Activated CD4-positive, CD25-positive, alpha-beta regulatory T cell treated with anti-CD3 and anti-CD28 coated beads, Interleukin-2, amount 50 U/mL, for 72 hours (primary cell): ENCODE data around the gene SNRNP40.

Experiments used
- DNase-seq: peaks from one replicate; pipeline ENCODE4 v3.0.0; 2021

The SNRNP40 gene

DNA sequence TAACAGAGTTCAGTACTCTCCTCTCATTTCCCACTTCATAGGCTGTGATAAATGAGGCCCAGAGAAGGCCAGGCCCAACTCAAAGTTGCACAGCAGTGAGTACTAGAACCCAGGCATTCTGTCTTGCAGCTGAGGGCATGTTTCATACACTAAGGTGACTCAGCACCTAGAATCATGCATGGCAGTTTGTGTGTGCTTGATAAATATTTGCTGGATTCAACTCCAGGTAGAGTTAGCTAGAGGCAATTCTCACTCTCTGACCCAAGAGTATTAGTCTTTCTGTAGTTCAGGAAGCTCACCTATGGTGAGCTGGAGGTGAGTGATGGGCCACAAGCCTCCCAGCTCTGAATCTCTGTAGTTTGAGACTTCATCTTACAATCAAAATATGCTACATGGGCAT, 67.6 kb downstream of the SNRNP40 start:
- no peak for DNase-seq

GRCh38 chr1:31227891-31228568, 68.6 kb downstream of the SNRNP40 start:
- DNase-seq = no peak

DNA sequence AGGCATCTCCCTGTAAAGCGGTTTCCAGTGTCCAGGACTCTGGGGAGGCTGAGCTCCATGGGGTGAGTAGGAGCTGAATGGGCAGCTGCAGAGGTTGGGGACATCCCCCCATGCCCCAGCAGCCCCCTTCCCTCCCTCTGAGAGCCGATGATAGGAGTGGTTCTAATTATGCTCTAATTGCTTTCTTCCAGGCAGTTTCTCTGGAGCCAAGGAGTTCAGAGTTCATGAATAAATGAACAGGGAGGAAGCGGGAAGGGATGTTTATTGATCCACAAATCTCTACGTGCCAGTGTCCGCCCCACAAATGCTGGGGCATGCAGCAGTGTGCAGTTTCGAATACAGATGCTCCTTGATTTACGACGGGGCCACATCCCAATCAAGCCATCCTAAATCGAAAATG, 72.5 kb downstream of the SNRNP40 start:
- DNase-seq = no peak

- DNase-seq = no peak
Observed at GRCh38 chr1:31222176-31222575, 74.4 kb downstream of the SNRNP40 start.

DNA sequence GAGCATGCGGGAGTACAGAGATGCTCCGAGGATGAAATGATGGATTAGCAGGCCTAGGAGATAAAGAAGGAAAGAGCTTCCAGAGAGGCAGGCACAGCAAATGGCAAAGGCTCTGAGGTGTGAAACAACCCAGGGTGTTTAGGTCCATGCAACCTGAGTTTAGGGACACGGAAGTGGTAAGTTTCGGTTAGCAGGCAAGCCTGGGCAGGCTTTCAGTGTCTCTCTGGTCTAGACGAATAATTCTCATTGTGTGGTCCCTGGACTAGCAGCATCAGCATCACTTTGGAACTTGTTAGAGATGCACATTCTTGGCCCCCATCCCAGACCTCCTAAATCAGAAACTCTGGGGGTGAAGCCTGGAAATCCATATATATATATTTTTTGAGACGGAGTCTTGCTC, 75.5 kb downstream of the SNRNP40 start:
- DNase-seq = no peak

DNA sequence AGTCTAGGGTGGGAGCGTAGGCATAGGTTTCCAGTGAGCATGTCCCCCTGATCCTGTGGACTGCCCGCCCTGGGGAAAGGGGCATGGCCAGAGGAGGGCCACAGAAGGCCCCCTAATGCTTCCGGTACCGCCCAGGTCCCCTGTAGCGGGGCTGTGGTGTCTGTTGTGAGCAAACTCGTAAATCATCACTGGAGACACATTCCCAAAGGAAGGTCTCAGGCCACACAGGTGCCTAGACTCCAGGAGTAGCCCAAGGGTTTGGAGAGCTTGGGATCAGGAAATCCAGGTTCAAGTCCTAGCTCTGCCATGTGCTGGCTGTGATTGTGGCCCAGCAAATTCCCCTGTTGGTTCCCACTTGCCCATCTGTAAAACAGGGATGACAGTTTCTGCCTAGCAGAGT, 77.1 kb downstream of the SNRNP40 start:
- no peak for DNase-seq

DNA sequence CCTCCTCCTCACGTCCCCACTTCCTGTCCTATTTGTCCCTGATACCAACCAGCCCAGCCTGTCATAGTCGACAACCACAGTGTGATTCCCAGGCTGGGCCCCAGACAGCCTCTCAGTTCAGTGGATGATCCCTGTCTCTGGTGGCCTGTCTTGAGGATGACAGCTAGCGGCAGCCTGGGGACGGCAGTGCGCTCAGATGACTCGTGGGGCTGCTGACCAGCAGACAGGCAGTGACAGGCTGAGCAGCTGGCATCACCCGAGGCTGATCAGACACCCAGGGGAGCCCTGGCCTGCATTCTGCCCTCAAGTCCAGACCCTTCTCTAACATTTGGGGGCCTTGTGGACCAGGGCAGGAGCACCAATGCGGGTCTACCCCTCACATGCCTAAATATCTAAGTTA, 77.9 kb downstream of the SNRNP40 start:
- DNase-seq = no peak

DNA sequence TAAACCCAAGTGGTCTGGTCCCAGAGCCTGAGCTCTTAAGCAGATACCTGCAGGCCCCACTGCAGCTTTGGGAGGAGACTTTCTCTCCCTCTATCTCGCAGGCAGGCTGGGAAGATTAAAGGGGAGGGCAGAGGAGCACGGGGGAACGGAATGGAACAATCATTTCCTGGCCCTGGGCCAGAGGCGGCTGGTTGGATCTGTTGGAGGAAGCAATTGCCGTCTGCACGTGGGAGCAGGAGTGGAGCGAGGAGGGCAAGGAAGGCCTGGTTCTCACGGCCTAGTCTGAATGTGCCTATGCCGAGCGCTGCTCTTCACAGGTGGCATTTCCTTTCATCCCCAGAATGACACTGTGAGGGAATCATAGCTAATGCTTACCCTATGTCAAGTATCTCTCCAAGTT, 80.6 kb downstream of the SNRNP40 start:
- DNase-seq = no peak

GRCh38 chr1:31215065-31215570, 81.5 kb downstream of the SNRNP40 start:
- DNase-seq = no peak

DNA sequence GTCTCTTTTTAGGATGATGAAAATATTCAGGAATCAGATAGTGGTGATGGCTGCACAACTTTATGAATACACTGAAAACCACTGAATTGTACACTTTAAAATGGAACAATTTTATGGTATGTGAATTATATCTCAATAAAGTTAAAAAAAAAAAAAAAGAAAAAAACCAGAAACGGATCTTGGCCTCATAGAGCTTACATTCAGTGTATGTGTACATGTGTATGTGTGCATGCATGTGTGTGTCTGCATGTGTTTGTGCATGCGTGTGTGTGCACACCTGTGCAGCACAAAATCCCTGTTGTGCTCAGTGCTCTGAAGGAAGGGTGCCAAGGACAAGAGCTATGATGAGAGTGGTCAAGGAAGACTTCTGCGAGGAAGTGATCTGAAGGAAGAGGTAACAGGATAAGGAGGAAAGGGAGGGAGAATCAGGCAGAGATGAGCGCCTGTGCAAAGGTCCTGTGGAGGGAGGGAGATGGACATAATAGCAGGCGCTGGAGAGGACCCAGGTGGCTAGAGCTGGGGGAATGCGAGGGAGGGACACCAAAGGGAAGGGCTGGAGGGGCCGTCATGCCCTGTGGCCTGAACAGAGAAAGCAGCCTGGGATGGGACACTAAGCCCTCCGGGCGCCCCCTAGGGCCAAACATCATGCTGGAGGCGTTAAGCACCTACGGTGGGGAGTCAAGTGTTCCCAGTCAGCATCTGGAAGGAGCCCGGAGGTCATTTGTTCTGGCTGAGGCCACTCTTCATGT, 82.1 kb downstream of the SNRNP40 start:
- no peak for DNase-seq
